ENCODE data around the gene DISC1.

DISC1 gene

DNA sequence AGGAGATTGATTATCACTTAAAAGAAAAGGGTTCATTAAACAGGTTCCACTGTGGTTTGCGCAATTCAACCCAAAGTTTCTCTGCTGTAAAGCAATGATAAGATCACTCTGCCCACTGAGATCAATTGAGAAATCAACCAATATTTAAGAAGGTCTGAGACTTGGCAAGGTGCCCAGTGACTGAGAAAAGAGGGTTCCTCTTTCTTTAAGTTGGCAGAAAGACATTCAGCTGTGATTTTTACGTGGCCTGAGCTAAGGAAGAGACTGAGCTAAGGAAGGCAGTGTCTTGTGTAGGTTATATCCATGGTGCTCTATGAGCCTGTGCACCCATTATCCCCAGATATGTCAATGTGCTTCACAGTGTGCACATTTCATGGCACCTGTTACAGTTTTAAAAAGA is 344.1 kb downstream of the DISC1 start:
- peak in 1 of 2 donors; percentile 24 for DNase-seq

DNA sequence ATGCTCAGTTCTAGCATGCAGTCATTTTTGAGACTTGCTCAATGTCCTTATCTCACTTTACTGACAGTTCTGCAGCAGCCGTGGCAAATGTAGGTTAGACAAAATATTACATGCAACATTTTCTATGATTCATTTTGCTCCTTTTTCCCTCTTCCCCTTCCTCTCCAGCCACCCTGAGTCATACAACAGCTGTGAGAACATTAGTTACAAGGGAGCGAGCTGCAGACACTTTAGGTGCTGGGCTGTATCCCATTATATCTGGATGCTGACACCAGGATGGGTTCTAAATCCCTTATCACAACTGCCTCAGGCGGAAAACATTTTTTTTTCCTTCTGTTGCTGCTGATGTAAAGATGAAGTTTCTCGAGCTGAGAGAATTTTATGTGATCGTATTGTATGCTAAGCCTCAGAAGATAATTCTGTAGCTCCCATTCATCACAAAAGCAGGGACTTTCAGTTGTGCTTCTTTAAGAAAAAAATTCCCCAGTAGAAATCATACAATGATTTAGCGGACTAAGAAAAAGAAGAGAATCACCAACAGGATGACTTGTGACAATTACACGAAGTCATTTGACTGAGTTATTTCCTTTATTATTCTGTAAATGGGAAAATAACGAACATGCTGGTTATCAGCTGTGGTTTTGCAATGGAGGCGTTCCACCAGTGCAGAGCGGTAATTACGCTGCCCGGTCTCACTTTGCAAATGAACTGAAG is 345.0 kb downstream of the DISC1 start:
- DNase-seq = no peak

DNA sequence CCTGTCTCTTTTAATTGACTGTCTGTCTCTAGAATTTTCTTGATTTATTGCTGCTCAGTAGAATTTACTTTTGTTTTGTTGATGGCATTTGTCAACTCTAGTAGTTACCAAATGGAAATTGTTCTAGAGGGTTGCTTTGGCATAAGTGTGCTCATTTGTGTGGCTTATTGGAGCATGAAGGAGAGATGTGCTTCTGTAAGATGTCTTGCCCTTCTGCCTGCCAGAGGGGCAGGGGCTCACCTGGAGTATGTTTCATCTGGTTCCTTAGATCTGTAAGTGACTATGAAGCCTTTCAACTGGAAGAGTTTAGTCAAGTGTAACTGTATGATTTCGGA is 345.5 kb downstream of the DISC1 start:
- DNase-seq = no peak

DNA sequence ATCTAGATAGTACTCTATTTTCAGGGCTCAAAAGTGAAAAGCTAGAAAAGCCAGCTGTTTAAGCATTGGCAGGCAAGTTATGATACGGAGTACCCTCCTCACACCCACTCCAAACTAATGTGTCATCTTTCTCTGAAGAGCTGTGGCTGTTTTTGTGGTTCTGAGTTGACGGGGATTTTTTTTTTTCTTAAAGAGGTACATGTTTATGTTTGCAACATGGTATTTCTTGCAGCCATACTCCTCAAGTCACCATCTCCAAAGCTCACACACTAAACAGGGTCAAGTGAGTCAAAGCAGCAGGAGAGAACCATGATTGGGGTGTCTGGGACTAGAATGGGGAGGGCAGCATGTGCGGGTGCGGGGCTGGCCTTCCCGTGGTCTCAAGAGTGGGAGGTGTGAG is 347.2 kb downstream of the DISC1 start:
- DNase-seq = peak in 1 of 2 donors; percentile 10

DNA sequence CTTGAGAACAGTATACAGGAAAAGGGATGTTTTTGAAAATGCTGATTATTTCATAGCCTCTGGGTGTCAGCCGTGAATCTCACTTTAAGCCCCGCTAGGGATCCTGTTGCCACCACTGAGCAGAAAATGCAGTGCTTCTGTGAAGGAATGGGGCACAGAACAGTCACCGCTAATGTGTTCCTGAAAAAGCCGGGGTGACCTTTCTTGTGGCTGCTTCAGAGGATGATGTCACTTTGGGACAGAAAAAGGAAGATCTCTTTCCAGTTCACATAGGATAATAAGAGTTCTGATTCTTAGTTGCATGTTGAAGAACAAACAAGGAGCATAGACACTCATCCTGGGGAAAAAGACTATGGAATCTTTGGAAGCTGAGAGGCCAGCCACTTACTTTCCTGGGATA is 349.6 kb downstream of the DISC1 start:
- DNase-seq = no peak

DNA sequence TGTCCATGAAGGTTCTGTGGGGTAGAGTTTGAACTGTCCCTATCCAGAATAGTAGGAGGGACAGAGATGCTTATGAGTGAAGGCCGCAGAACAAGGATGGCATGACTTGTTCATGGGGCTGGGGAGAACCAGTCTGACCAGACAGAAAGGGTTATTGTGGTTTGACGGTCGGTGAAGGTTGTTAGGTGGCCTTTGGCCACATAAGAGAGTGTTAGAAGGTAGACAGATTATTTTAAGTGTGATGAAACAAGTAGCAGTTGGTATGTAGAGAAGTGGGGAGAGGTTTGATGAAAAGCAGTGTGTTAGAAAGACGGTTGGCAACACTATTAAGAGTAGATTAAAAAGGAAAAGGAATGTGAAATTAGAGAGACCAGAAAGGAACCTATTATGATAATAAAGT is 355.1 kb downstream of the DISC1 start:
- no peak for DNase-seq

DNA sequence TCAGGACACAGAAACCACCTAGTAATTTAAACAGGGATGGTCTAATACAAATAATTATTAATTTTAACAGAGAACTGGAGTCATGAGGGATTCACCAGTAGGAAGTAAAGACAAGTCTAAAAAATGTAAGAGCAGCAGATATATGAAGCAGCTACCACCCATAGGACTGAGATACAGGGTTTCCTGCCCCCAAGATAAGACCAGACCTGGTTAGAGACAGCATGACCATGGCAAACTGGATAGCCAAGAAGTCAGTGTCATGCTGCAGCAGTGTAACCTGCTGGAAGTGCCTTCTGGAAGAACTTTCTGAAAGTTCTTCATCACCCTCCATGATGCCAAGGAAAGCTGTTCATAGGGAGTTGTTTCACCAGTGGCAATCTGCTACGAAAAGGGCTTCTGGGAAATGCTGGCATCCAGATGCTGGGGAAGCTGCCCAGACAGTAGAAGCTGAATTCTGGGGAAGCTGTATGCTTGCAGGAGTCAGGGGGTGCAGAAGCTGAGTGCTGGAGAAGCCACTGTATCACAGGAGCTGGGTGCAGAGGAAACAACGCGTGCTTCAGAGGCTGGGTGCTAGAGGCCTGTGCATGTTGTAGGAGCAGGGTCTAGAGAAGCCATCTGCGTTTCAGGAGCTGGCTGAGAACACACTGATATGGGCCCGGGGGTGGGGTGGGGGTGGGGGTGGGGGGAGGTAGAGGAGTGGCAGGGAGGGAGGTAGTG is 356.4 kb downstream of the DISC1 start:
- DNase-seq = no peak

DNA sequence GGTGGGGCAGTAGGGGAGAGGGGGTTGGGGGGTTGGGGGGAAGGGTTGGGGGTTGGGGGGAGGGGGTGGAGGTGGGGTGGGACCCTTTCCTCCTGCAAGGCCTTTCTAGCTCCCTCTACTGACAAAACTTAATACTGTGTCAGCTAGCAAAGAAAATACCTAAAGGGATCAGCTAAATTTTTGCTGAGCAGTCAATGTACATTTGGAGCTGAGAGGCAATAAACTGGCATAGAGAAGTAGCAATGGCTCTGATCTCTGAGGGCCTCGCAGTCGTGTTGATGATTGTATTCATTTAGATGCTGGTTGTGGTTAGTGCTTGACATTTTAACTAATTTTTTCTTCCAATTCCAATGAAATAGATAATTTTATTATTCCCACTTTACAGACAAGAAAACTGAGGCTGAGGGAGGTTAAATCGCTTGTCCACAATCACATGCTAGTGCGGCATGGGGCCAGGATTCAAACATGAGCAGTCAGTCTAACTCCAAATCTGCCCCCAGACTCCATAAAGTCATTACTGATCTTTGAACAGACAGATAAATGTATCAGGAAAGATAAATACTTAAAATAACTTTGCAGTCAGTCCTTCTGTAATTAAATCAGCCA is 357.1 kb downstream of the DISC1 start:
- no peak for DNase-seq

DNA sequence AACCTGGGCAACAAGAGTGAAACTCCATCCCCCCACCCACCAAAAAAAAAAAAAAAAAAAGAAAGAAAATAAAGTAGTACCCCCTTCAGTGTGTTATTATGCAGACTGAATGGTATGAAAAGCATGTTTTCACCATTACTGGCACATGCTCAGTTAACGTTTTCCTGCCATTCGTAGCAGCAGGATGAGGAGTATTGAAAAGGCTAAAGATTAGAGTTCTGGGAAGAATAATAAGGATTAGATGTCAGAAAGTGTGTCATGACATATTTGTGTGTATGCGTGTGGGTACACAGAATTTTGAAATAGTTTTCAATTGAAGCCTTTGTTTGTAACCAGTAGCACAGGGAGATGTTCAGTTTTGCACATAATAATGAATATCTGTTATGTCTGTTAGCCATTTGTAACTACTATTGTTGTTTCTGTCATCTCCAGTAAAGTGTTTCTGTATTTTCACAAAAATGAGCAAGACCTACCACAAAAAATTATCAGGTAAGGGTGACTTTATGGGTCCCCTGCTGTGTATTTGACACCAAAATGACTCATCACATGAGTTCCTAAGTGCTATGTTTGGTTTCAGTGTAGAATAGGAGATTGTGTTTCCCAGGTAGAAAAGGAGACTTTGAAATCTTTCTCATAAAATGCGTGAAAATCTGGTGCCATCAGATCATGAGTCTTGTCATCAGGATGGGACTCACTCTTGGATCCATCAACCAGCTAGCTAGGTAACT is 358.9 kb downstream of the DISC1 start:
- no peak for DNase-seq

DNA sequence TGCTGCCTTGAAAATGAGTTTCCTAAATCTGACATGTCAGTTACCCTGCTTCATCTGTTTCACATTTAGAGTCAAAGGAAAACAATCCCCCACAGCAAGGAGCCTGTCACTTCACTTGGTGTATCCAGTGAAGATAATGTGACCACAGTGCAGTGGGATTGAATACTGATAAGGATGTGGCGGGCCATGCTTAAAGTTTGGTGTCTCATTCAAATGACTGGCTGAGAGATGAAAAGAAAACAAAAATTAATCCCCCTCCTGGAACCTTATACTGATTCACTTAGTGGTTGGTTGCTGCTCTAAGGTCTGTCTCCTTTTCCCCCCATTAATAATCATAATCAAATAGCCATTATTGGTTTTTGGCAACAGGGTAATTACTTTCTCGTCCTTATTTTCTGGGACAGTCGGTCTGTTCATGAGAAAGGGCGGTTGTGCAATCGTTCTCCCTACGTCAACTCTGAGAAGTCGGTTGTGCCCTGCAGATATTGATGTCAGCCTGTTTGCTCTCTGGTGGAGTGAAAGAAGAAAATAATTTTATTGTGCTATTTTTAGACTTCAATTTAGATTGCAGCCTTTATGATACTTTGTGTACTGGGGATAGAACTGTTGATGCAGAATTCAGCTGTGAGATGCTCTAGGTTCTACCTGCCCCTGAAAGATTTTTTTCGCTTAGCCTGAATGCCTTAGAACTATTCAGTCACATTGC is 360.2 kb downstream of the DISC1 start:
- DNase-seq = no peak

DNA sequence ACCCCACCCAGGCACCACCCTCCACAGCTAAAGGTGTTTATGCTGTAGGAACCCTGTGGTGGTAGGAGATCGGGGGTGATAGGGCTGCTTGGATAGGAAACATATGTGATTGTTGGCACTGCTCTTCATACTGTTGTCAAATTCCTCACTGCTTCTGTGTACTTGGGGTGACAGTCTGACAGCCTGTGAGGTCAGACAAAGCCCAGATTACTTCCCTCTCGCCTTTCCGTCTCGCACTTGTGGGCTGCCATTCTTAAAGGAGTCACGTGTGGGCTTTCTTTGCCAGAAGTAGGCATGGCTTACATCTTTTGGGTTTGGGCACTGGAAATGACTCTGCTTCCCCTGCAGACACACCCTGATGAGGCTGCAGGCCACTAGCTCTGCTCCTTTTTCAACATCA is 363.8 kb downstream of the DISC1 start:
- DNase-seq = no peak

DNA sequence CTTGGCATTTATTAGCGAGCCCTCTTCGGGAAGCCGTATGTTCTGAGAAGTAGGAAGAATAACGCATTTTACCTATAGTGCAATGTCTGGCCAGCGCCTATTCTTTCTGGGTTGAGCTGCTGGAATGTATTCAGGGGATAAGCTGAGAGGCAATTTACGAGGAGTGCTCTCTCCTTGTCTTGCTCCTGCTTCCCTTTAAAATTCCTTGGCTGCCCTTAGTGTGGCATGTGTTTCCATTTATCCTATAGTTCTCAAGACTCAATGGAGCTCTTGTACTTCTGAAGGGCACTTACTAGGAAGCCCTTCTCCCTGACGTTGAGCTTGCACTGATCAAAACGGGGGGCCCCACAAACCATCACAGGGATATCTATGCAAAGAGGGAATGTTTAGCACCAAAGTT is 364.6 kb downstream of the DISC1 start:
- DNase-seq = no peak

DNA sequence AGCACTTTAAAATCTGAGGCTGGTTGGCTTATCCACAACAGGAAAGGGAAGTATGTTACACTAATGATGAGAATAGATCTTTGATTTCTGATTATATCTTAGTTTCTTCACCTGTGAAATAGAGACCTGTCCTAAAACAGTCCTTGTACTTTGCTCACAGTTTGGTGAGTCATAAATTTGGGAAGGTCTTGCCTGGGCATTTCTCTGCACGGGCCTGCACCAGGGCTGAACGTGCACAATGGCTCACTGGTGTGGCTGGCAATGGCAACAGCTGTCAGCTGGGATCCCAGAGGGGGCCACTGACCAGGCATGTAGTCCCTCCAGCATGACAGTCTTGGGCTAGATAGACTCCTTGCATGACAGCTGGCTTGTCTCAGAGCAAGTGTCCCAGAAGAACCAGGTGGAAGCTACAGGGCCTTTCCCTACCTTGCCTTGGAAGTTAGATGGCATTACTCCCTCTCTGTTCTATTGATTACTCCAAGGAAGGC is 367.4 kb downstream of the DISC1 start:
- no peak for DNase-seq

DNA sequence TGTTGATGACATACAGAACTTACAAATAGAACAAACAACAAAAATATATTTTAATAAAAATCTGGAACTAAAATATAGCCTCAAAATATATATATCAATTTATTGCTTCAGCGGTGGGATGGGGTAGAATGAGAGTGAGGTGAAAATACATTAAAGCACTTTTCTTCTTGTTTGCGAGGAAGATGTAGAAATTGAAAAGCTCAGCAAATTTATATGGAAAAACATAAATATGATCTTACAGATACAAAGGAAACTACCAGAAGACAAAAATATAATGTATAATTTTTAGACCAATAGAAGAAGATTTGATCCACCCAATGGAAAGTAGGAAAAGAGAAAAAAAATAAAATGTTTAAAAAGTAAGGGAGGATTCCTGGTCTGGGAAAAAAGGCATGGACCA is 372.2 kb downstream of the DISC1 start:
- no peak for DNase-seq

DNA sequence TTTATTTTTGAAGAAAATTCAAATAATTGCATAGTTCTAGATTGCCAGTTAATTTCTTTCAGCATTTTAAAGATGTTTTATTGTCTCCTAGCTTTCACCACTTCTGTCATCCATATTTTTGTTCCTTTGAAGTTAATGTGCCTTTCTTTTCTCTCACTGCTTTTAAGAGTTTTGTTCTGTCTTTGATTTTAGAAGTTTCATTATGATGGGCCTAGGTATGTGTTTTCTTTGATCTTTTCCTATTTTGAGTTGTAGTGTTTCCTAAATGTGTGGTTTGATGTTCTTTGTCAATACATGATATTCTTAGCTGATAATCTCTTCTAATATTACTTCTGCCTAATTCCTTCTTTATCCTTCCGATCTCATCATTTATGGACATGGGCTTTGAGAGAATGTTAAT is 378.7 kb downstream of the DISC1 start:
- DNase-seq = no peak

DNA sequence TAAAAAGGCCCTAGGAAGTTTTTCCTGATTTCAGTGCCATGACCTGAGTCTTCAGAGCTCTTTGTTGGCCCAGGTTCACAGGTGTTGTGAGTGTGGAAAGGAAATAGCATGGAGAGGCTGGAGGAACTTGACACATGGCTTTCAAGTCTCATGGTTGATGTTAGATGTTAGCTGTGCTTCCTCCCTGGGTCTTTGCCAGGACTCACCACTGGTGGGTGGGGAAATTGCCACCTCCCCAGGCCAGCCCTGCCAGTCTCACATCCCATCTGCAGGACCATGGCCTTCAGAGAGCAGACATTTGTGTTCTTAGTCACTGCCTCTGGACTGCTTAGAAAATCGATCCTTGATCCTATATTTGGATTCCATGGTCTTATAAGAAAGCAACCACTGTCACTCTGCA is 383.2 kb downstream of the DISC1 start:
- no peak for DNase-seq

DNA sequence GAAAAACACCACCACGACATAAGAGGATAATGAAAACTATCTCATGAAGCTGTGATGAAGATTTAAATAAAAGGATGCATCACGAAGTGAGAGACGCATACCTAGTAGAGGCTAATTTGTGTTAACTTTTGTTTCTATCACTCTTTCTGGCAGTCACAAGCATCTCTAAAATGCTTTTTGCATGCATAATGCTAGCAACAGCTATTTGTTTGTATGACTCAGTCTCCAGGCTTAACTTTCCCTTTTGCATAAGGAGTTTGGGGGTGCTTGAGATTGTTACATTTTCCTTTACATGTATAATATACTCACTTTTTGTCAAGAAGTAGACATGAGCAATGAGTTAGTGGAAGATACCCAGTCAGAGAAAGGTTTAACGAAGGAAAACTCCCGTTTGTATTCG is 385.4 kb downstream of the DISC1 start:
- DNase-seq = no peak

DNA sequence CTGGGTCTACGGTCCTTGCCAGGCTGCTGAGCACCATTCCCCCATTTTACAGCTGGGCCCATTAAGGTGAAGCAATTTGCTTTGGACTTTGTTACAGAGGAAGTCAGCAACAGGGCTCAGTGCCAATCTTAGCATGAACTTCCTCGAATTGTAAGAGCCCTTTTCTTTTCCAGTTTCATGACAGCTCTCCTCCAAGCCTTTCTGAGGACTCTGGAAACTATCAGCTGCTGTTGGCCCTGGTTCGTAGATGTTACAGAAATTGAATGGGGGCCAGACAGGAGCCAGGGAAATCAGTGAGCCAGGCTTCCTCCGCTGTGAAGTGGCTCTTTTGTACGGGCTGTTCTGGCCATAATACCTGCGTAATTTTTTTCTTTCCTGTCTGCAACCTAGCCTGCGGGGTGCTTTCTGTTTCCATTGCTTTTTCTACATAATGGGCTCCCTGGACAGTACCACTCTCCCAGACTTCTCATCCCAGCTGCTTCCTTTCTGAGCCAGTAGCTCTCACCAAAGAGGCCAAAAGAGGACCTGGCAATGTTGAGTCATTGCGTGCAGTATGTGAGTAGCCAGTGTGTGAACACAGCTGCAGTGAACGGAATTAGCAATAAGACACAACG is 386.3 kb downstream of the DISC1 start:
- DNase-seq = no peak

DNA sequence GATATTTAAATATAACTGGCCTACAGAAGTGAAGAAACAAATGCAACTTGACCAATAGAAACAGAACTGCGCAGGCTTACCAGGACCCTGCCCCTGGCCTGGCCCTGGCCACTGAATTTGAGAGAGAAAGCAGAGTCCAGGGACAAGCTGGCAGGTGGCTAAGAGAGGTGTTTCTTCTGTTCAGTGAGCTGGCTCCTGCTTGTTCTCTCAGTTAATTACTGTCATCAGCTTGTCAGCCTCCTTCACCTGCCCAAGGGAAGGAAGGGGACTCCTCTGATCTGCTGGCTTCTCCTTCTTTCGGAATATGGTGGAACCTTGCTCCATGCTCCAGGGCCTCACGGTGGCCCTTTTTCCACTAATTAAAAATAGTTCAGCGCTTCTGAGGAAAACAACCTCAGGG is 388.4 kb downstream of the DISC1 start:
- DNase-seq = no peak

DNA sequence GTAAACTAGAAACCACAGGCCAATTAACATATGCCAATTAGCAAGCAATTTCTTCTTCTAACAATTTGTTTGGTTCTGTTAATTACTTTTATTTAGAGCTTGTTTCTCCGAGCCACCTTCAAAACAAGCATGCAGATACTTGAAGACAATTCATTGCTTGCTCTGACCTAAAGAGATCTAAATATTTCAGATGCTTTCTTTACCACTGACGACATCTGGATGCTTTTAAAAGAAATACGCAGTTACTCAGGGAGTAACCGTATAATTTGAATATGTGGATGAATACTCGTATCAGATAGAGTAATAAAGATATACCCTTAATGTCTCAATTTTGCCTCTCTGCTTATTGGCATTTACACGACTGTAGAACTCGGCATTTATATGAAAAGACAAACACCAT is 390.0 kb downstream of the DISC1 start:
- no peak for DNase-seq

DNA sequence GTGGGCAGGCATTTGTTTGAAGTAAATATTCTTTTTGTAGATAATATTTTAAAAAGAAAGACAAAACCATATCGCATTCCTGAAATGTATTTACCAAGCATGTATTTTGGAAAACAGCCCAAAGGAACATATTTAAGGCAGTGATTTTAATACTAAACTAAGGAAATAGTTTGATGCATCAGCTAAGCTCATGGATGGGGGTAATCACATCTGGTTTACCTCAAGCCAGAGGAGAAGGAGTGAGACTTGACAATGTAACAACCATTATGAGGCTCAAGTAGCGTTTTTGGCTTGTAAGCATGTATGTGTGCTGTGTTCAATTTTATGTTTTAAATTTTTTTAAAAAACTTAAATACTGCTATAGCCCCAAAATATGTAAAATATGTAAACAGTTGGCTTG is 390.5 kb downstream of the DISC1 start:
- no peak for DNase-seq

DNA sequence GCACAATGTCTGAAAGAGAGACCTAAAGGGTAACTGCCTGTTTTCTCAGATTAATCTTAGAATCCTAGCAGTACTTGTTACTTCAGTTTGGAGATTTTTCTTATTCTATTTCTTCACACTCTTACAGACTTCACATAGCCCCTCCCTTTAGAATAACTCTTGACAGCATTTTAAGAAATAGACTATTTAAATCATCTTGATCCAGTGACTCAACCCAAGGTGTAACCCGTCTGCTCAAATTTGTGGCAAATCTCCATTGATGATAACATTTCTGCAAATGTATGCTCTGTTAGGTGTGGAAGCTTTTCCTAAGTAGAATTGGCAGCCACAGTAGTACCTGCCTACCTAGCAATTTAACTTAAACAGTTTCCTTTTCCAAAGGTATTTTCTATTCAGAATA is 391.2 kb downstream of the DISC1 start:
- DNase-seq = no peak

All from CD4-positive, alpha-beta T cell treated with Interferon alpha-2 for 1 hour (primary cell).